LNCaP clone FGC (cell line): ENCODE results near the gene TCEA3.

Source experiments
- DNase-seq: peaks from one replicate; pipeline ENCODE4 v3.0.0-alpha.2; 2011; ENCODE audit warnings: low read depth
- H3K4me3 ChIP-seq: 2 replicates; pipeline ENCODE4 v1.5.1; 2011; ENCODE audit warnings: mild to moderate bottlenecking, low read depth, low read length, control low read depth
- TF ChIP-seq, protein P1 (sequence below): IDR thresholded peaks from 2 replicates; pipeline ENCODE4 v1.5.1; 2012; ENCODE audit warnings: mild to moderate bottlenecking; ENCODE audit not compliant: control insufficient read depth, insufficient read depth; ENCODE audit errors: extremely low read depth

TCEA3 gene

DNA sequence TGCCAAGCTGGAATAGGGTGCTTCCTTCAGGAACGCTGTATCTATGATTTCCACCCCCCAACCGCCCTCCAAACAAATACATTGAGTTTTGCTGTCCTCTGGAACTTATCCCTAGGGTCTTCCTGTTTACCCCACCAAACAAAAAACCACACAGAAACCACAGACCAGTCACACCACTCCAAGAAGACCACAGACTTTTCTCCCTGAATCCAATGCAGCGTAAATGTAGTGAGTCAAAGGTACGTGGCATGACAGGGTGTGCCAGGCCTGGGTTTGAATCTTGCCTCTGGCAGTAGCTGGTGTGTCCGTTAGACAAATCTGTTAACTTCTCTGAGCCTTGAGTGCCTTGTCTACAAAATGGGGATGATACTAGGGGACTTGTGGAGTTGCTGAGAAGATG is 31.7 kb upstream of the TCEA3 start:
- TF ChIP-seq, protein P1, sequence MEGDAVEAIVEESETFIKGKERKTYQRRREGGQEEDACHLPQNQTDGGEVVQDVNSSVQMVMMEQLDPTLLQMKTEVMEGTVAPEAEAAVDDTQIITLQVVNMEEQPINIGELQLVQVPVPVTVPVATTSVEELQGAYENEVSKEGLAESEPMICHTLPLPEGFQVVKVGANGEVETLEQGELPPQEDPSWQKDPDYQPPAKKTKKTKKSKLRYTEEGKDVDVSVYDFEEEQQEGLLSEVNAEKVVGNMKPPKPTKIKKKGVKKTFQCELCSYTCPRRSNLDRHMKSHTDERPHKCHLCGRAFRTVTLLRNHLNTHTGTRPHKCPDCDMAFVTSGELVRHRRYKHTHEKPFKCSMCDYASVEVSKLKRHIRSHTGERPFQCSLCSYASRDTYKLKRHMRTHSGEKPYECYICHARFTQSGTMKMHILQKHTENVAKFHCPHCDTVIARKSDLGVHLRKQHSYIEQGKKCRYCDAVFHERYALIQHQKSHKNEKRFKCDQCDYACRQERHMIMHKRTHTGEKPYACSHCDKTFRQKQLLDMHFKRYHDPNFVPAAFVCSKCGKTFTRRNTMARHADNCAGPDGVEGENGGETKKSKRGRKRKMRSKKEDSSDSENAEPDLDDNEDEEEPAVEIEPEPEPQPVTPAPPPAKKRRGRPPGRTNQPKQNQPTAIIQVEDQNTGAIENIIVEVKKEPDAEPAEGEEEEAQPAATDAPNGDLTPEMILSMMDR, result no peak
- DNase-seq, result no peak
- H3K4me3 ChIP-seq, result no peak overlapping the region

DNA sequence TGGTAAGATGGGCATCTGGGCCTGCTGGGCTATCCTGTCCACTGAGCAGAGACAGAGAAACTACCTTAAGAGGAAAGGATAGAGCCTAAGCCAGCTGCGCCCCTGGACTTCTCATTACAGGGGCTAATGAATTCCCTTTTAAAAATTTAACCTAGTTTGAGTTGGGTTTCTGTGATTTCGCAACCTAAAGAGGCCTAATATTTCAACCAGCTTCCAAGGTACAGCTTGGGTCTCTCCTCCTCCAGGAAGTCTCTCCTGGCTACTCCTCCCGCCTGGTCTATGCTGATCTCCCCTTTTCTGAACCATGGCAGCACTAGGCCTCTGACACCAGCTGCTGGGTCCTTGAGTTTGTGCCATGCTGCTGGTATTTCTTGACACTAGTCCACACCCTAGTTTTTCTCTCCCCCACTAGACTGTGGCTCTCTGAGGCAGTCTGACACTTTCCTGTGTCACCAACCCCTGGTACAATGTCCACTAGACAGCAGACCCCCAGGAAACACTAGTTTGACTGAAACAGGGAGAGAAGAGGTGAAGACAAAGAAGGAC is 29.0 kb upstream of the TCEA3 start:
- H3K4me3 ChIP-seq, result no peak overlapping the region

DNA sequence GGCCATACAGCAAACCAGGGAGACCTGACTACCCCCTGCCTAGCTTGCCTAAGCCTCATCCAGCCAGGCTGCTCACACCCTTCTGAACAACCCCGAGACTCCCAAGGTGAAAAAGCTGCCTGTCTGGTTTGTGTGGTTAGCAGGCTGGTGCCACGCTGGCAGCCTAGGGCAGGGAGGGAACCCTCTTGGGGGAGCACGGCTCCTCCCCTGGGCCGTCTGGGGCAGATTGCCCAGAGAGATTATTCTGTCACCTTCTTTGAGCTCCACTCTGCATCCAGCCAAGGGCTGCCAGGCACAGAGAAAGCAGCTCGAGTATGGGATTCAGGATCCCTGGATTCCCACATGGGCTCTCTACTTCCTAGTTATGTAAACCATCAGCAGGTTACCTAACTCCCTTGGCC is 27.5 kb upstream of the TCEA3 start:
- TF ChIP-seq, protein P1, result no peak
- DNase-seq, result peak; percentile 84
- H3K4me3 ChIP-seq, result no peak overlapping the region

More for the DNA sequence above, 29.0 kb upstream of the TCEA3 start:
- no peak for DNase-seq
- TF ChIP-seq, protein P1, result no peak

DNA sequence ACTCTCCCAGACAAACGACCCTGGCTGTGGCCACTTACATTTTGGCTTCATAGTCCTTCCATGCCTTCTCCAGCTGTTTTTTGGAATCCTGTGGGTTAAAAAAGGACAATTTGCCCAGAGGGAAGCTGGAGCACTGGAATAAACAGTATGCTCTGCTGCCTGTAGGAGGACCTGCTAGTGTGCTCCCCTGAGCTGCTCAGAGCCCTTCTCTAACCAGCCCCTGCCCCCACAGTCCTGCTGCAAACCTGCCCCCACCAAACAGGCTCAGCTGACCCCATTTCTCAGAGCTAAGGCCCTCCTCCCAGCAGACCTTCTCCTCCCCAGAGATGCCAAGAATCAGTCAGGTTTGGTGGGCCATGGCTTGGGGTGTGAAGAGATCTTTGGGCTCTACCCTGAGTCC is 26.9 kb upstream of the TCEA3 start:
- TF ChIP-seq, protein P1, result no peak
- no peak overlapping the region for H3K4me3 ChIP-seq
- no peak for DNase-seq

DNA sequence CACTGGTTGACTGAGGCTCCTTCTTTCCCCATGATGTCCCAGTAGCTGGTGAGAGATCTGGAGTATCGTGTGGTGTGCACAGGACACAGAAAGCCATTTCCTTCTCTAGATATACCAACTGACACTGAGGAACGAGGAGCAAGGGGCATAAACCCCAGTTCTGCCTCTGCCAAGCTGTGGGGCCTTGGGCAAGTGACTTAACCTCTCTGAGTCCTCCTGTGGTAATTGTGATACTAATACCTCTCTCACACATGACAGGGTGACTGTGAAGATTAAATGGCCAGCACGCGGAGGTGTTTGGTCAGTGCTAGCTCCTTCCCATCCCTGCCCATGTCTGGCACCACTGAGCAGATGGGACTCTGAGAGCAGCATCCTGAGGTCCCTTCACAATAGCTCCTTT is 26.3 kb upstream of the TCEA3 start:
- no peak overlapping the region for H3K4me3 ChIP-seq
- no peak for DNase-seq

DNA sequence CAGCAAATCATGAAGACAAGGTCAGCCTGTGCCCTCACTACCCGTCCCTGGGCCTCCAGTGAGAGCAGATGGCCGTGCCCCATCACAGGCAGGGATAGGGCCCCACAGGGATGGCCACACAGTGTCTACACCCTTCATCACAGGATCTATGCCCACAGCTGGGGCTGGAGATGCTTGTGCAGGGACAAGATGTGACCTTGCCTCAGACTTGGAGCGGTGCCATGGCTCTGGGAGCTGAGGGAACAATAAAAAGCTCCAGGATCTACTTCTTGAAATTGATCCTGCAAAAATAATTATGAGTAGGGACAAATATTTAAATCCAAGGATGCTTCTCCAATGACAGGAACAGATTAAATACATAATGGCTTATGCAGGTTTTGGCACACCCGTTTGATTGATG is 25.4 kb upstream of the TCEA3 start:
- no peak for DNase-seq
- TF ChIP-seq, protein P1, result no peak
- no peak overlapping the region for H3K4me3 ChIP-seq

More for the DNA sequence above, 26.3 kb upstream of the TCEA3 start:
- TF ChIP-seq, protein P1, result no peak

DNA sequence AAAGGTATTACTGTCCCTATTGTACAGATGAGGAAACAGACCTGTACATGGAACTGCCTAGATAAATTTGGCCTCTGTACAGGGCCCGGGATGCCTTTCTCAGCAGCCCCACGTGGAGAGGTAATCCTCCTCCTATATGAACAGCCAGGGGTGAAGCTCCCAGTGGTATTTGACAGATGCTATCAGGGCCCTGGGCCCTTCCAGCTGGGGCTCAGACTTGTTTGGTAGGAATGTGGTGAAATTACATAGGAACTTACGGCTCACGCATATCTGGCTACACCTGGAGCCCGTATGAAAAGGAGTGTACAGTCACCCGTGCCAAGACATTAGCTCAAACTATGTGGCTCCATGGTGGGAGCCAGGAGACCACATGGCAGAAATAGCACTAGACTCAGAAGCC is 24.8 kb upstream of the TCEA3 start:
- H3K4me3 ChIP-seq, result no peak overlapping the region
- TF ChIP-seq, protein P1, result no peak
- no peak for DNase-seq
